ENCODE measurements around the gene CDH4. TPM values are rescaled to one million over a fixed set of nuclear protein-coding genes. Genes with fewer than 3 reads are reported as not detected.

The CDH4 gene
- total and polyA plus RNA-seq, 2 of the 8 experiments (the other 6 are each of a cell fraction or from before 2014, with no cell fraction given) = 4.3 to 7.9 TPM

DNA sequence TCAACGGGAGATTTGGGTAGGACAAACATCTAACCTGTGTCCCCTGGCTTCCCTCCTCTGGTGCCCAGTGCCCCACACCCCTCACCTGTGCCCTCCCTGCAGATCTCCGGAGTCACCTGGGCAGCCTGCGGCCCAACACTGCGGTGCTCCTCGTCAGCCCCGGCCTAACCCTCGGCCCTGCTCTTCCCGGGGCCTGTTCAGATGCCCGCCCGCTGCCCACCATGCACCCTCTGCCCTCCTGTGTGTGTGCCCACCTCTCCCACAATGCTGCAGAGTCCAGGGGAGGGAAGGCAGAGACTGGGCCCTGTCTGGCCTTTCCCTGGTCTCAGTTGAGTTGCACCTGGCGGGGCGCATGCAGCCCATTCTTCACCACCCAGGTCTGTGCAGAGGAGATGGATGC lies 349.3 kb downstream of the CDH4 start:
- Histone ChIP-seq H3K4me1 (replicated peaks in 1 of 4; ENCODE audit: control insufficient read depth in 3 of 4, insufficient read depth in 4 of 4, low read length in 3 of 4) (peaks cover 0 to 7% (median 0%) of the 10 kb centered on the region in 4 experiments; a peak in 3 of 7 replicates), H3K56ac (replicated peaks; ENCODE audit: insufficient read length, low read depth, low read length) (no peak overlapping the region), H3K79me1 (ENCODE audit: low read depth, low read length) (no peaks in the 10 kb centered on the region), H2BK15ac (ENCODE audit: low read length) (no peak overlapping the region), H3K27ac (ENCODE audit: low read depth, low read length) (no peak overlapping the region), H4K5ac (ENCODE audit: insufficient read length, low read depth, low read length) (no peak overlapping the region), H3K4ac (replicated peaks; ENCODE audit: insufficient read length, low read depth, low read length) (no peak overlapping the region), H3K23ac (ENCODE audit: insufficient read length) (no peak overlapping the region), H4K20me1 (replicated peaks in 1 of 2; ENCODE audit: control insufficient read depth in 1 of 2, insufficient read depth in 2 of 2, low read length in 2 of 2) (no peaks in the 10 kb centered on the region), H2AK5ac (ENCODE audit: low read depth, low read length) (no peak overlapping the region), H2BK120ac (replicated peaks; ENCODE audit: low read depth, low read length) (no peak overlapping the region), H4K91ac (replicated peaks; ENCODE audit: insufficient read length, low read length) (no peak overlapping the region), H3K23me2 (ENCODE audit: low read depth, low read length) (no peaks in the 10 kb centered on the region), H2AFZ (ENCODE audit: low read length) (no peak overlapping the region), H3K4me2 (ENCODE audit: insufficient read depth in 1 of 2, low read depth in 2 of 2, low read length in 2 of 2) (no peak overlapping the region), H3K9me3 (ENCODE audit: insufficient read depth in 2 of 2, low read depth in 1 of 2, low read length in 1 of 2) (peaks cover 14 to 17% of the 10 kb centered on the region in 2 experiments), H4K8ac (ENCODE audit: extremely low read depth, insufficient read depth, low read length) (no peak overlapping the region), H3K79me2 (ENCODE audit: control insufficient read depth in 1 of 2, insufficient read depth in 2 of 2, low read length in 2 of 2) (no peaks in the 10 kb centered on the region), H3K18ac (ENCODE audit: extremely low read depth, low read length) (no peak overlapping the region), H3K4me3 (ENCODE audit: extremely low read depth in 1 of 4, insufficient read depth in 2 of 4, low read depth in 3 of 4, low read length in 4 of 4) (no peak overlapping the region), H3K27me3 (replicated peaks in 1 of 4; ENCODE audit: control insufficient read depth in 3 of 4, extremely low read depth in 1 of 4, insufficient read depth in 3 of 4, low read length in 3 of 4) (peaks cover 0 to 3% (median 1%) of the 10 kb centered on the region in 4 experiments; a peak in 1 of 7 replicates), H2BK5ac (ENCODE audit: low read depth, low read length) (no peak overlapping the region), H3K14ac (ENCODE audit: insufficient read length) (no peak overlapping the region), H3K9ac (replicated peaks in 1 of 4; ENCODE audit: extremely low read depth in 1 of 4, low read depth in 3 of 4, low read length in 3 of 4) (no peak overlapping the region), H2BK12ac (ENCODE audit: low read depth, low read length) (no peak overlapping the region), H3K36me3 (ENCODE audit: control insufficient read depth in 2 of 4, insufficient read depth in 4 of 4, low read length in 3 of 4) (no peaks in the 10 kb centered on the region), H2BK20ac (ENCODE audit: low read length) (no peak overlapping the region)
- FAIRE-seq (no peak), DNase-seq (ENCODE audit: low read depth in 1 of 2, low spot score in 2 of 2) (no peak)
- ChIA-PET CTCF (ENCODE audit: partially characterized antibody) (interaction anchor here (0.7 to 1.2 kb wide), 2 partner anchors 12 to 103 kb away, joined by 3 to 6 read pairs; no protein-coding TSS in a partner anchor), POLR2A (ENCODE audit: partially characterized antibody) (no interaction called here)
- 85% methylated on average over 12 of the region's 12 CpGs; no CpG with 5 or more reads in 1 of the 2 experiments for WGBS, 2 experiments (ENCODE audit: extremely low coverage in 1 of 2, insufficient coverage in 1 of 2, insufficient read length in 1 of 2, insufficient replicate concordance in 2 of 2, low coverage in 1 of 2, low lambda C conversion rate in 2 of 2, missing lambda C conversion rate in 1 of 2)
- TF ChIP-seq POU5F1 (IDR thresholded peaks at IDR 0.05; ENCODE audit: low read depth, low read length) (no peak), TAF7 (optimal IDR thresholded peaks at IDR 0.05; ENCODE audit: borderline replicate concordance, low read depth, low read length) (no peak), TBP (IDR thresholded peaks at IDR 0.05; ENCODE audit: low read depth, low read length) (no peak), SP2 (IDR thresholded peaks at IDR 0.05; ENCODE audit: low read length) (no peak), SAP30 (IDR thresholded peaks at IDR 0.05; ENCODE audit: insufficient read depth, insufficient replicate concordance, low read length) (no peak), RXRA (IDR thresholded peaks at IDR 0.05; ENCODE audit: insufficient read depth, low read depth, low read length) (no peak), CTBP2 (IDR thresholded peaks at IDR 0.05; ENCODE audit: borderline replicate concordance, insufficient read depth, insufficient read length, low read length) (no peak), RAD21 (IDR thresholded peaks at IDR 0.05 in 1 of 2, conservative IDR thresholded peaks at IDR 0.05 in 1 of 2; ENCODE audit: low read depth in 2 of 2, low read length in 2 of 2) (no peak), GTF2F1 (IDR thresholded peaks at IDR 0.05; ENCODE audit: borderline replicate concordance, low read depth, low read length) (no peak), HDAC6 (IDR thresholded peaks at IDR 0.05; ENCODE audit: low read depth, low read length) (no peak), CEBPB (IDR thresholded peaks at IDR 0.05; ENCODE audit: low read depth, low read length) (no peak)
- TF ChIP-seq, protein P1, sequence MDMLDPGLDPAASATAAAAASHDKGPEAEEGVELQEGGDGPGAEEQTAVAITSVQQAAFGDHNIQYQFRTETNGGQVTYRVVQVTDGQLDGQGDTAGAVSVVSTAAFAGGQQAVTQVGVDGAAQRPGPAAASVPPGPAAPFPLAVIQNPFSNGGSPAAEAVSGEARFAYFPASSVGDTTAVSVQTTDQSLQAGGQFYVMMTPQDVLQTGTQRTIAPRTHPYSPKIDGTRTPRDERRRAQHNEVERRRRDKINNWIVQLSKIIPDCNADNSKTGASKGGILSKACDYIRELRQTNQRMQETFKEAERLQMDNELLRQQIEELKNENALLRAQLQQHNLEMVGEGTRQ (IDR thresholded peaks at IDR 0.05; ENCODE audit: low read length) = no peak

Data from H1 (cell line).